Calu3 (cell line): ENCODE measurements around the gene TMEM138. TPM values are rescaled to one million over a fixed set of nuclear protein-coding genes. Genes with fewer than 3 reads are reported as not detected.

ENCODE experiments used
- BruUV-seq: library from RNA; stranded (reverse); fragments of 400-500 nt; replicated peaks from 2 replicates; lab custom pipeline; 2021; lab: Mats Ljungman, UMichigan
- CTCF ChIA-PET: fragments of 300-600 bp; sonication (Branson Sonifier 250); formaldehyde crosslinking; loops from one replicate; lab custom pipeline; 2022; ENCODE audit warnings: antibody characterized with exemption; lab: Charles Lee
- DNase-seq: peaks from one replicate; pipeline ENCODE4 v3.0.0; 2022
- H3K27ac Mint-ChIP-seq: one replicate; pipeline ENCODE4 v1.8.0; 2022; ENCODE audit warnings: mixed read lengths; ENCODE audit not compliant: unreplicated experiment
- H3K27me3 Mint-ChIP-seq: one replicate; pipeline ENCODE4 v1.8.0; 2022; ENCODE audit warnings: mixed read lengths; ENCODE audit not compliant: unreplicated experiment
- H3K36me3 Mint-ChIP-seq: one replicate; pipeline ENCODE4 v1.8.0; 2022; ENCODE audit warnings: mild to moderate bottlenecking, moderate library complexity, mixed read lengths; ENCODE audit not compliant: insufficient read depth, unreplicated experiment
- H3K4me1 Mint-ChIP-seq: one replicate; pipeline ENCODE4 v1.8.0; 2022; ENCODE audit warnings: mild to moderate bottlenecking, low read depth, mixed read lengths; ENCODE audit not compliant: unreplicated experiment
- H3K4me3 Mint-ChIP-seq: one replicate; pipeline ENCODE4 v1.8.0; 2022; ENCODE audit warnings: mild to moderate bottlenecking, low read depth, moderate library complexity, mixed read lengths; ENCODE audit not compliant: unreplicated experiment
- H3K9me3 Mint-ChIP-seq: one replicate; pipeline ENCODE4 v1.8.0; 2022; ENCODE audit warnings: low read depth, mixed read lengths; ENCODE audit not compliant: unreplicated experiment
- intact Hi-C: fragments of 100-400 bp; cut with micrococcal nuclease; formaldehyde crosslinking; loops from one replicate; pipeline ENCODE4 v1.10.0; 2022; ENCODE audit not compliant: unreplicated experiment
- total RNA-seq: library from RNA; stranded (reverse); gene quantifications from 2 replicates; pipeline ENCODE4 v1.2.3, GENCODE V29; 2022
- TF ChIP-seq, protein P1 (sequence below): fragments of 200-600 bp; IDR thresholded peaks from one replicate; pipeline ENCODE4 v1.8.0; 2022; ENCODE audit warnings: antibody characterized with exemption; ENCODE audit not compliant: unreplicated experiment

Gene TMEM138
- total RNA-seq, 1 experiment from 2014 or later = 51.6 TPM

- H3K4me3 Mint-ChIP-seq = no peak overlapping the region
- intact Hi-C loops = no loop called here
- no peak overlapping the region for H3K27ac Mint-ChIP-seq
- CTCF ChIA-PET = interaction anchor here (0.6 kb wide), 1 partner anchor 79 kb away, joined by 7 read pairs; no protein-coding TSS in a partner anchor
- H3K9me3 Mint-ChIP-seq = no peaks in the 10 kb centered on the region
- H3K27me3 Mint-ChIP-seq = no peaks in the 10 kb centered on the region
- TF ChIP-seq, protein P1, sequence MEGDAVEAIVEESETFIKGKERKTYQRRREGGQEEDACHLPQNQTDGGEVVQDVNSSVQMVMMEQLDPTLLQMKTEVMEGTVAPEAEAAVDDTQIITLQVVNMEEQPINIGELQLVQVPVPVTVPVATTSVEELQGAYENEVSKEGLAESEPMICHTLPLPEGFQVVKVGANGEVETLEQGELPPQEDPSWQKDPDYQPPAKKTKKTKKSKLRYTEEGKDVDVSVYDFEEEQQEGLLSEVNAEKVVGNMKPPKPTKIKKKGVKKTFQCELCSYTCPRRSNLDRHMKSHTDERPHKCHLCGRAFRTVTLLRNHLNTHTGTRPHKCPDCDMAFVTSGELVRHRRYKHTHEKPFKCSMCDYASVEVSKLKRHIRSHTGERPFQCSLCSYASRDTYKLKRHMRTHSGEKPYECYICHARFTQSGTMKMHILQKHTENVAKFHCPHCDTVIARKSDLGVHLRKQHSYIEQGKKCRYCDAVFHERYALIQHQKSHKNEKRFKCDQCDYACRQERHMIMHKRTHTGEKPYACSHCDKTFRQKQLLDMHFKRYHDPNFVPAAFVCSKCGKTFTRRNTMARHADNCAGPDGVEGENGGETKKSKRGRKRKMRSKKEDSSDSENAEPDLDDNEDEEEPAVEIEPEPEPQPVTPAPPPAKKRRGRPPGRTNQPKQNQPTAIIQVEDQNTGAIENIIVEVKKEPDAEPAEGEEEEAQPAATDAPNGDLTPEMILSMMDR = no peak
- no peaks in the 10 kb centered on the region for H3K4me1 Mint-ChIP-seq
- BruUV-seq = no TSS peak
- DNase-seq = no peak
- peaks cover 13% of the 10 kb centered on the region for H3K36me3 Mint-ChIP-seq
Measured at GRCh38 chr11:61343792-61344745, 18.1 kb upstream of the TMEM138 start.

GRCh38 chr11:61345170-61345610, 17.0 kb upstream of the TMEM138 start:
- CTCF ChIA-PET = no interaction called here
- Mint-ChIP-seq H3K27me3 (no peaks in the 10 kb centered on the region), H3K4me3 (no peak overlapping the region), H3K9me3 (no peaks in the 10 kb centered on the region), H3K36me3 (peaks cover 13% of the 10 kb centered on the region), H3K27ac (no peak overlapping the region), H3K4me1 (no peaks in the 10 kb centered on the region)
- no peak for DNase-seq
- intact Hi-C loops = no loop called here
- TF ChIP-seq, protein P1 = no peak
- BruUV-seq = no TSS peak

DNA sequence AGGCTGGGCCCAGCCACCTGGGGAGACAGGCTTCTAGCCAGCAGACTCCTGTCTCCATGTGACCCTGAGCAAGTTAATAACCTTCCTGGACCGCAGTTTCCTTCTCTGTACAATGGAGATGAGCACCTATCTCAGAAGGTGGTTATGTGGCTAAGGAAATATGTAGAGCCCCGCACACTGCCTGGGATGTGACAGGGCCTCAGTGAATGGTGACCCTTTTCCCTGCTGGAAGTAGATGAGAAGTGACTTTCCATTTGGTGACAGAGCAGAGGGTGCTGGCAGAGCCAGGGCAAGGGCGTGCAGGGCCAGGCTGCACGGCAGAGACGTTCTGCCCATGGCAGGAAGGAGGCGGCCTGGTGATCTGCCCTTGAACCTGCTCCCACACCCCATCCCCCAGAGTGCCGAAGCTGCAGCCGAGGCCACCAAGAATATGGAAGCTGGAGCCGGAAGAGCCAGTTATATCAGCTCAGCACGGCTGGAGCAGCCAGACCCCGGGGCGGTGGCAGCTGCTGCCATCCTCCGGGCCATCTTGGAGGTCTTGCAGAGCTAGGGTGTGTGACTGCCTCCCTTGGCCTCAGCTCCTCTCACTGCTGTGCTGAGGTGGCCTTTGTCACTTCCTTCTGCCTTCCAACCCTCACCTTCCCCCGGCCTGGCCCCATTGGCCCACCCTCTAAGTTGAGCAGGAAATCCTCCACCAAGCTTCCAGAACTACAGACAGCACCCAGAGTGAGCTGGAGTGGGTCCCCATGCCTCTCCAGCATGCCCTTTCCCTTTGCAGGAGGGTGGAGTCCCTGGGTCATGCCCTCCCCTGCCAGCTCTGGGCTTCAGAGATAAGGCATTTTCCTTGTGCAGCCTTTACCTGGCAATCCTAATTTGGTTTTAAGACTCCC, 16.0 kb upstream of the TMEM138 start:
- intact Hi-C loops = no loop called here
- no peak overlapping the region for H3K27ac Mint-ChIP-seq
- CTCF ChIA-PET = interaction anchor here (1.0 kb wide), 1 partner anchor 10 kb away, joined by 5 read pairs; no protein-coding TSS in a partner anchor
- no TSS peak for BruUV-seq
- no peaks in the 10 kb centered on the region for H3K4me1 Mint-ChIP-seq
- H3K9me3 Mint-ChIP-seq = no peaks in the 10 kb centered on the region
- H3K36me3 Mint-ChIP-seq = peaks cover 17% of the 10 kb centered on the region
- H3K27me3 Mint-ChIP-seq = no peaks in the 10 kb centered on the region
- H3K4me3 Mint-ChIP-seq = no peak overlapping the region
- DNase-seq = no peak
- TF ChIP-seq, protein P1 = no peak

GRCh38 chr11:61347916-61348461, 14.2 kb upstream of the TMEM138 start:
- no peak overlapping the region for H3K27ac Mint-ChIP-seq
- TF ChIP-seq, protein P1 = no peak
- no peak overlapping the region for H3K4me3 Mint-ChIP-seq
- CTCF ChIA-PET = interaction anchor here (0.8 to 1.6 kb wide), 2 partner anchors 12 to 15 kb away, joined by 3 to 4 read pairs; partner anchors contain the start of gene TMEM138
- DNase-seq = no peak
- no peaks in the 10 kb centered on the region for H3K4me1 Mint-ChIP-seq
- peaks cover 10% of the 10 kb centered on the region for H3K36me3 Mint-ChIP-seq
- no peaks in the 10 kb centered on the region for H3K9me3 Mint-ChIP-seq
- intact Hi-C loops = no loop called here
- BruUV-seq = no TSS peak
- no peaks in the 10 kb centered on the region for H3K27me3 Mint-ChIP-seq
